Hepatocyte (in vitro differentiated cells): ENCODE data around the gene KLHL36. TPM values are rescaled to one million over a fixed set of nuclear protein-coding genes. Genes with fewer than 3 reads are reported as not detected.

Experiments used
- DNase-seq: peaks from one replicate; pipeline ENCODE4 v3.0.0-alpha.2; 2016; ENCODE audit warnings: low spot score
- H2AFZ ChIP-seq: fragments of 200-600 bp; sonication (generic); 2 replicates; pipeline ENCODE4 v1.6.0; 2016; ENCODE audit warnings: antibody characterized with exemption, mild to moderate bottlenecking
- H3K27ac ChIP-seq: fragments of 200-600 bp; sonication (generic); 2 replicates; pipeline ENCODE4 v1.5.1; 2016; ENCODE audit warnings: mild to moderate bottlenecking
- H3K27me3 ChIP-seq: fragments of 200-600 bp; sonication (generic); 2 replicates; pipeline ENCODE4 v1.6.1; 2016
- H3K36me3 ChIP-seq: fragments of 200-600 bp; sonication (generic); replicated peaks from 2 replicates; pipeline ENCODE4 v1.5.1; 2016; ENCODE audit warnings: low read depth; ENCODE audit not compliant: insufficient read depth
- H3K4me1 ChIP-seq: fragments of 200-600 bp; sonication (generic); 2 replicates; pipeline ENCODE4 v1.5.1; 2016; ENCODE audit warnings: mild to moderate bottlenecking, moderate library complexity; ENCODE audit not compliant: insufficient read depth
- H3K4me2 ChIP-seq: fragments of 200-600 bp; sonication (generic); 2 replicates; pipeline ENCODE4 v1.6.0; 2016
- H3K4me3 ChIP-seq: fragments of 200-600 bp; sonication (generic); 2 replicates; pipeline ENCODE4 v1.5.1; 2016; ENCODE audit warnings: mild to moderate bottlenecking
- H3K79me2 ChIP-seq: fragments of 200-600 bp; sonication (generic); 2 replicates; pipeline ENCODE4 v1.6.0; 2017; ENCODE audit warnings: mild to moderate bottlenecking
- H3K9me2 ChIP-seq: fragments of 200-600 bp; sonication (generic); replicated peaks from 2 replicates; pipeline ENCODE4 v1.6.0; 2017; ENCODE audit warnings: mild to moderate bottlenecking; ENCODE audit not compliant: insufficient read depth
- H3K9me3 ChIP-seq: fragments of 200-600 bp; sonication (generic); 2 replicates; pipeline ENCODE4 v1.5.1; 2016; ENCODE audit warnings: low read depth, mild to moderate bottlenecking
- H4K20me1 ChIP-seq: fragments of 200-600 bp; sonication (generic); 2 replicates; pipeline ENCODE4 v1.6.0; 2016; ENCODE audit warnings: mild to moderate bottlenecking; ENCODE audit not compliant: insufficient read depth, poor library complexity, severe bottlenecking
- CTCF ChIP-seq: fragments of 200-600 bp; sonication (generic); IDR thresholded peaks from 2 replicates; pipeline ENCODE4 v1.5.1; 2016; ENCODE audit warnings: antibody characterized with exemption, mild to moderate bottlenecking; ENCODE audit not compliant: poor library complexity
- EZH2 ChIP-seq: fragments of 200-600 bp; sonication (generic); IDR thresholded peaks from 2 replicates; pipeline ENCODE4 v1.6.1; 2016; ENCODE audit warnings: antibody characterized with exemption, mild to moderate bottlenecking, borderline replicate concordance
- EZH2phosphoT487 ChIP-seq: fragments of 200-600 bp; sonication (generic); IDR thresholded peaks from one replicate; pipeline ENCODE4 v1.6.1; 2018; ENCODE audit warnings: antibody characterized with exemption, mild to moderate bottlenecking, low read depth, moderate library complexity; ENCODE audit not compliant: unreplicated experiment, severe bottlenecking
- WGBS: methylation state at CpG from one replicate; pipeline ENCODE4 v1.1.6; 2016; ENCODE audit warnings: low lambda C conversion rate; ENCODE audit errors: missing lambda C conversion rate; 5-methylcytosine and 5-hydroxymethylcytosine counted together
- polyA plus RNA-seq: library from polyadenylated mRNA; unstranded; fragments of >200 nt; fragmentation: Nextera tagmentation; extraction: Ambion mirVana; gene quantifications from 2 replicates; pipeline ENCODE4 v1.2.1, GENCODE V29; 2016
- total RNA-seq: library from RNA; depleted of rRNA; stranded (reverse); fragments of >200 nt; gene quantifications from 2 replicates; pipeline ENCODE4 v1.2.3, GENCODE V29; 2014

KLHL36 gene
- total and polyA plus RNA-seq, 2 experiments from 2014 or later: 24.4 to 50.5 TPM

GRCh38 chr16:84638231-84638806, 10.0 kb upstream of the KLHL36 start:
- TF ChIP-seq EZH2: no peak
- no peaks in the 10 kb centered on the region for H3K27me3 ChIP-seq
- no peaks in the 10 kb centered on the region for H3K36me3 ChIP-seq
- no peaks in the 10 kb centered on the region for H3K9me3 ChIP-seq
- H3K27ac ChIP-seq: no peak overlapping the region
- no peak for DNase-seq
- 91% methylated on average over 8 of the region's 8 CpGs for WGBS
- peaks cover 6% of the 10 kb centered on the region for H3K4me1 ChIP-seq
- H4K20me1 ChIP-seq: no peaks in the 10 kb centered on the region
- H3K9me2 ChIP-seq: no peaks in the 10 kb centered on the region
- no peak overlapping the region for H2AFZ ChIP-seq
- no peaks in the 10 kb centered on the region for H3K79me2 ChIP-seq
- no peak overlapping the region for H3K4me2 ChIP-seq
- H3K4me3 ChIP-seq: no peak overlapping the region

GRCh38 chr16:84640145-84640544, 8.2 kb upstream of the KLHL36 start:
- no peak overlapping the region for H2AFZ ChIP-seq
- no peak overlapping the region for H3K27ac ChIP-seq
- H3K9me3 ChIP-seq: no peaks in the 10 kb centered on the region
- no peak for DNase-seq
- H3K4me2 ChIP-seq: no peak overlapping the region
- H4K20me1 ChIP-seq: no peaks in the 10 kb centered on the region
- H3K9me2 ChIP-seq: no peaks in the 10 kb centered on the region
- H3K4me1 ChIP-seq: peaks cover 6% of the 10 kb centered on the region
- WGBS: 97% methylated on average over 5 of the region's 5 CpGs
- no peaks in the 10 kb centered on the region for H3K79me2 ChIP-seq
- H3K36me3 ChIP-seq: no peaks in the 10 kb centered on the region
- H3K27me3 ChIP-seq: no peaks in the 10 kb centered on the region
- no peak overlapping the region for H3K4me3 ChIP-seq
- TF ChIP-seq CTCF (no peak), EZH2 (no peak), EZH2phosphoT487 (no peak)

GRCh38 chr16:84641643-84642358, 6.5 kb upstream of the KLHL36 start:
- no peak for TF ChIP-seq CTCF
- no peak for DNase-seq
- Histone ChIP-seq H3K36me3 (no peaks in the 10 kb centered on the region), H3K27ac (no peak overlapping the region), H4K20me1 (no peaks in the 10 kb centered on the region), H2AFZ (no peak overlapping the region), H3K27me3 (no peaks in the 10 kb centered on the region), H3K9me2 (no peaks in the 10 kb centered on the region), H3K4me3 (no peak overlapping the region), H3K4me2 (no peak overlapping the region), H3K4me1 (peaks cover 6% of the 10 kb centered on the region), H3K79me2 (no peaks in the 10 kb centered on the region), H3K9me3 (no peaks in the 10 kb centered on the region)
- 91% methylated on average over 6 of the region's 6 CpGs for WGBS

- WGBS: 55% methylated on average over 8 of the region's 8 CpGs
- DNase-seq: peak; percentile 66
These were observed 5.1 kb upstream of the KLHL36 start for GRCh38 chr16:84643180-84643583.

More at GRCh38 chr16:84643180-84643583, 5.1 kb upstream of the KLHL36 start:
- Histone ChIP-seq H3K79me2 (no peaks in the 10 kb centered on the region), H3K27me3 (no peaks in the 10 kb centered on the region), H3K9me2 (no peaks in the 10 kb centered on the region), H2AFZ (no peak overlapping the region), H4K20me1 (no peaks in the 10 kb centered on the region), H3K4me3 (no peak overlapping the region), H3K4me1 (peaks cover 10% of the 10 kb centered on the region), H3K36me3 (no peaks in the 10 kb centered on the region), H3K4me2 (no peak overlapping the region), H3K9me3 (no peaks in the 10 kb centered on the region), H3K27ac (peak overlapping the region; percentile 46)
- TF ChIP-seq EZH2phosphoT487 (no peak), EZH2 (no peak), CTCF (no peak)
